HG02852 (cell line): Measurements from ENCODE around the gene OOSP1.
"Not testable (repeated sequence)": the region's sequence is repeated elsewhere in the genome, so short reads cannot be mapped to it uniquely, and the experiment has no call there.

ENCODE experiments used
- ATAC-seq: cut with Tn5 transposase; IDR thresholded peaks from one replicate; pipeline ENCODE4 v1.9.1; 2021; ENCODE audit warnings: mild to moderate bottlenecking, moderate library complexity; ENCODE audit not compliant: unreplicated experiment

The OOSP1 gene

GRCh38 chr11:59938132-59938531 lies at the start of gene OOSP1:
TSS of gene OOSP1 (plus strand) at chr11:59938432. CDS start at chr11:59938455, 23 bp downstream.
- ATAC-seq: no peak

GRCh38 chr11:59891781-59892181 lies 46.5 kb upstream of the OOSP1 start:
- ATAC-seq: no peak

- no peak for ATAC-seq
Observed at GRCh38 chr11:59894616-59895015, 43.6 kb upstream of the OOSP1 start.

GRCh38 chr11:59898046-59898445 lies 40.2 kb upstream of the OOSP1 start:
- no peak for ATAC-seq

GRCh38 chr11:59898650-59899049 lies 39.6 kb upstream of the OOSP1 start:
- no peak for ATAC-seq

GRCh38 chr11:59899532-59899931 lies 38.7 kb upstream of the OOSP1 start:
- no peak for ATAC-seq

- no peak for ATAC-seq
Observed at GRCh38 chr11:59900366-59901126, 37.7 kb upstream of the OOSP1 start.

GRCh38 chr11:59901306-59901705 lies 36.9 kb upstream of the OOSP1 start:
- ATAC-seq: no peak

GRCh38 chr11:59903569-59903968 lies 34.7 kb upstream of the OOSP1 start:
- not testable (repeated sequence) for ATAC-seq

- no peak for ATAC-seq
Observed at GRCh38 chr11:59918480-59918879, 19.8 kb upstream of the OOSP1 start.

- no peak for ATAC-seq
Observed at GRCh38 chr11:59918987-59919589, 19.1 kb upstream of the OOSP1 start.

GRCh38 chr11:59923813-59924212 lies 14.4 kb upstream of the OOSP1 start:
- ATAC-seq: no peak

GRCh38 chr11:59931688-59932087 lies 6.5 kb upstream of the OOSP1 start:
- ATAC-seq: no peak

- ATAC-seq: no peak
Observed at GRCh38 chr11:59938718-59939117, 486 bp downstream of the OOSP1 start.

GRCh38 chr11:59939482-59939881 lies 1.2 kb downstream of the OOSP1 start:
- no peak for ATAC-seq

- ATAC-seq: no peak
Observed at GRCh38 chr11:59941091-59941490, 2.9 kb downstream of the OOSP1 start.

- no peak for ATAC-seq
Observed at GRCh38 chr11:59943997-59944714, 5.9 kb downstream of the OOSP1 start.

- no peak for ATAC-seq
Observed at GRCh38 chr11:59944720-59945119, 6.5 kb downstream of the OOSP1 start.

GRCh38 chr11:59953463-59954218 lies 15.4 kb downstream of the OOSP1 start:
- no peak for ATAC-seq

- no peak for ATAC-seq
Observed at GRCh38 chr11:59954219-59954847, 16.1 kb downstream of the OOSP1 start.

GRCh38 chr11:59957094-59957493 lies 18.9 kb downstream of the OOSP1 start:
- ATAC-seq: no peak
